GM10248 (cell line): Measurements from ENCODE around the gene PRKAR1B.

Experiments used
- CTCF ChIA-PET: fragments of 300-600 bp; sonication (Branson Sonifier 250); formaldehyde crosslinking; extraction: SDS; loops from one replicate; lab custom pipeline; 2021; ENCODE audit warnings: antibody characterized with exemption; lab: Yijun Ruan, JAX
- POLR2A ChIA-PET: fragments of 350-650 bp; sonication (Branson Sonifier 250); formaldehyde crosslinking; extraction: SDS; loops from one replicate; lab custom pipeline; 2020; ENCODE audit warnings: antibody characterized with exemption; lab: Yijun Ruan, JAX
- DNase-seq: peaks from one replicate; pipeline ENCODE4 v3.0.0; 2012; ENCODE audit errors: extremely low spot score
- CTCF ChIP-seq: IDR thresholded peaks from 2 replicates; pipeline ENCODE4 v1.5.1; 2012; ENCODE audit warnings: mild to moderate bottlenecking, low read depth; ENCODE audit errors: extremely low read depth, missing control alignments, control extremely low read depth

PRKAR1B gene

DNA sequence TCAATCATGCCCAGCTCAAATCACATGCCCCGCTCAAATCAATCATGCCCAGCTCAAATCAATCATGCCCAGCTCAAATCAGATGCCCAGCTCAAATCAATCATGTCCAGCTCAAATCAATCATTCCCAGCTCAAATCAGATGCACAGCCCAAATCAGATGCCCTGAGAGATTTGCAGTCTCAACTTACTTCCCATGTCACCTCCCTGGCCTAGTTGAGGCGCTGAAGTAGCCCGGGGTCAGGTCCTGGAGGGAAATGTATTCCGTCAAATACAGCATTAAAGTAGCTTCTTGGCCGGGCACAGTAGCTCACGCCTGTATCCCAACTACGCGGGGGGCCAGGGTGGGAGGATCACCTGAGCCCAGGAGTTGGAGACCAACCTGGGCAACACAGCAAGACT lies 15.7 kb upstream of the PRKAR1B start:
- ChIA-PET POLR2A (no interaction called here), CTCF (interaction anchor here (1.3 to 1.6 kb wide), 3 partner anchors 11 to 421 kb away, joined by 3 to 4 read pairs (median 3); no protein-coding TSS in a partner anchor)
- TF ChIP-seq CTCF, result no peak
- DNase-seq, result no peak

DNA sequence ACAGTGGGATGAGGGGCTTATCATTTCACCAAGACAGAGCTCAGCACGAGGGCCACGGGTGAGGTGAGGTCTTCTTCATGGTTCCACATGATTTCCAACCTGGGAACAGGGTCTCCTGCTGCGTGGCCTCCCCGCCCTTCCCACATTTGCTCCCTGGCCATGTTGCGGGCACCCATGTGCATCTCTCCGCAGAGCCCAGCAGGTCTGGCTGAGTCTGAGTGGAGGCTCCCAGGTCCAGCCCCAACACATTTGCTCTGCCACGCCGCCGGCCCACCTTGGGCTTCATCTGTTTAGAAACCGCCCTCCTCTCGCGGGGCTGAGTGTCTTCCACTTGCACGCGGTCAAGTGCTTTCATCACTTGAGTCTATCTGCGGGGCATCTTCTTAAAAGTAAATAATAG lies 14.8 kb upstream of the PRKAR1B start:
- POLR2A ChIA-PET, result no interaction called here
- CTCF ChIA-PET, result interaction anchor here (1.0 kb wide), 1 partner anchor 10 kb away, joined by 3 read pairs; no protein-coding TSS in a partner anchor
- no peak for DNase-seq
- no peak for TF ChIP-seq CTCF

GRCh38 chr7:741191-741671 lies 14.2 kb upstream of the PRKAR1B start:
- no peak for TF ChIP-seq CTCF
- CTCF ChIA-PET, result interaction anchor here (1.0 to 1.3 kb wide), 2 partner anchors 9 kb away, joined by 3 read pairs; no protein-coding TSS in a partner anchor
- POLR2A ChIA-PET, result no interaction called here
- DNase-seq, result no peak

DNA sequence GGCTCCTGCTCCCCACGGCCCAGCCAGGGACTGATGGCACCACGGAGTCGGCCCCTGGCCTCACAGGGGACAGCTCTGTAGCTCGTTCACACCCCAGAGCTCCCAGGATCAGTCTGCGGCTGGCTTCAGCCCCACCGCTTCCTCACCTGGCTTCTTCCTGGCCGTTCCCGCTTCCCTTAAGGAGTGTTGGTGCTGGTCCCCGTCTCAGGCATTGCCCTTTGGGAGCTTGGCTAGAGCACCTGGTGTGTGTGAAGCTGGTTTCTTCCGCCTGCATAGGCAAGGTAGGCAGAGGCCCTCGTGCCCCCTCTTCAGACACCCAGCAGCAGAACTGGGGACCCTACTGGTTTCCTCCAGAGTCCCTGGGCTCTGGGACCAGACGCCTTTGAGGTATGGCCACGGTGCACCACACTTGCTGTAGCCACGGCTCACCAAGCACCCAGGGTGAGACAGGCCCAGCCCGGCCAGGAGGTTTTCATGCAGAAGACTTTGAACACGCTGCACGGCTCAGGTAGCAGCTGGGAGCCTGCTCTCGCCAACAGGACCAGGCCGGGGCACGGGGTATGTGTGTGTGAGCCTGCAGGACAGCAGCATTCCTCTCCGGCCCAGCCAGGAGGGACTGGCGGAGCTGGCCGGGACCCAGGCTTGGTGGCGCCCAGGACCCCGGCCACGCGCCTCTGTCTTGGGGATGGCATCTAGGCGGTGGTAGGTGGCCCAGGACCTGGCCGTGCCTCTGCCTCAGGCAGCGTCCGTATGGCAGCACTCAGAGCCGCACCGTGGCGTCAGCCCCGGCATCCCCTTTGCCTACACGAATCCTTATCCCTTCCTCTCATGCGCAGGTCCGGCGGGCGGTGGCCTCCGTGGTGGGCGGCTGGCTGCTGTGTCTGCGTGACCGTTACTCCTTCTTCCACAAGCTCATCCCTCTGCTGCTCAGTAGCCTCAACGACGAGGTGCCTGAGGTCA lies 13.2 kb upstream of the PRKAR1B start:
- POLR2A ChIA-PET, result no interaction called here
- CTCF ChIA-PET, result interaction anchor here (1.0 to 1.4 kb wide), 3 partner anchors 8 to 12 kb away, joined by 3 read pairs; no protein-coding TSS in a partner anchor
- no peak for DNase-seq
- TF ChIP-seq CTCF, result no peak

DNA sequence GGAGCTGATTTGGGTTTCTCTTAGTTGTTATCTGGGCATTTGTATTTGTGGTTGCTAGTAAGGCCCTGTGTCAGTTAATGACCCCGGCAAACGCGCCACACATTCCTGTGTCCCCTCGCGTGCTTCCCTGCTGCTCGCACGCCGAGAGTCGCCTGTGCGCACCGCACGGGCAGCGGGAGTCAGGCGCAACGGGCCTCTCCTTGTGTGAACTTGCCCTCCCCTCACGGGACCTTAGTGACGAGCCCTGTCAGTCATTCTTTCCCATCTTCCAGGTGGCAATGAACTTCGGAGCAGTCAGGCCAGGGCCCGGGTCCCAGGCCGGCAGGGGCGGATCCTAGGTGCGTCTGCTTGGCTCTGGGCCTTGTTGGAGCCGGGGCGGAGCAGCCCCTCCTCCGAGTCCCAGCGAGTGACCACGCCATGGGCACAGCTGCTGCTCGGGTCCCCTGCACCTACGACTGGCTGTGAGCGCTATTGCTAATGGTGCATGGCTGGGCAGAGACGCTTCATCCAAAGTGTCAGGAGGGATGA lies 12.4 kb upstream of the PRKAR1B start:
- TF ChIP-seq CTCF, result no peak
- ChIA-PET CTCF (interaction anchor here (1.4 kb wide), 1 partner anchor 11 kb away, joined by 3 read pairs; no protein-coding TSS in a partner anchor), POLR2A (no interaction called here)
- DNase-seq, result no peak

DNA sequence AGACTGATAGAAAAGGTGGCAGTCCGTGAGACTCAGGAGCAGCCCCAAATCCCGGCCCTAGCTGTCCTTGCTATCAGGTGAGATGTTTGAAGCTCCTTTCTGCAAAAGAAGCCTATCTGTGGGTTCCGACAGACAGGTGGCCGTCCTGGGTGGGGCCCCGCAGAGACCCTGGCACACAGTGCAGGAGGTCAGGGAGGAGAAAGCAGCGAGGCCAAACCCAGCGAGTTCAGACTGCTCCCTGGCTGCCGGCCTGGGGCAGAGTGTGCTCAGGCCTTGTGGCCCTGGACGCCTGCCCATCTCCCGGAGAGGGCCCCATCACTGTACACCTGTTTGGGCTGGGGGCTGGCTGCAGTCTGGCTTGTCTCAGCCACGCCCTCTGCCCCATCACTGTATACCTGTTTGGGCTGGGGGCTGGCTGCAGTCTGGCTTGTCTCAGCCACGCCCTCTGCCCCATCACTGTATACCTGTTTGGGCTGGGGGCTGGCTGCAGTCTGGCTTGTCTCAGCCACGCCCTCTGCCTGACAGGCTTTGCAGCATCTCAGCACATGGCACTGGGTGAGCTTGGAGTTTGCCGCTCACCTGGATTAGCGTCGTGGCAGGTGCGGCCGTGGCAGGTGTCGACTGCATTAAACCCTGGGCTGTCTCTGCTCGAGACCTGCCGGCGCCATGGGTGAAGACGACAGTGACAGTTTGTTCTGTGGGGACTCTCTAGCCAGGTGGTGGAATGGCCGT lies 11.8 kb upstream of the PRKAR1B start:
- DNase-seq, result no peak
- ChIA-PET CTCF (no interaction called here), POLR2A (no interaction called here)
- TF ChIP-seq CTCF, result no peak
